ENCODE data around the gene HCK. TPM values are rescaled to one million over a fixed set of nuclear protein-coding genes. Genes with fewer than 3 reads are reported as not detected.

Gene HCK
- total RNA-seq, 1 experiment from 2014 or later, result not detected

DNA sequence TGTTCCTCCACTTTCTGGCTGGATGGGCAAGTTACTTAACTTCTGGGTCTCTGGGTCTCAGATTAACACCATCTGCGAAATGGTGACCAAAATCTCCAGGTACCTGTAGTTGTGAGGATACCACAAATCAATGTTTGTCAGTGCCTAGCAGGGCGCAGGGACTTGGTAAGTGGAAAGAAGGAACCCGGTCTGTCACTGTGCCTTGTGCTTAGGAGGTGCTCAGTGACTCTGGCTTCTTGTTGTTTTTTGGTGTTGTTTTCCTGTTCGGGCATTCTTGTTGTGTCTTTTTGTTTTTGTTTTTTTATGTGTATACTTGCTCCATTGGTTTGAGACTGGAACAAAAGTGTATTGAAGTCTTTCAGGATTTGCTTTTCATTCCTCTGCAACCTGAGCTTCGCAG lies 75.3 kb downstream of the HCK start:
- POLR2A ChIA-PET (ENCODE audit: unreplicated experiment), result no interaction called here
- H3K9ac ChIP-seq (ENCODE audit: low read length), result no peak overlapping the region
- peaks cover 75% of the 10 kb centered on the region for H3K79me2 ChIP-seq (ENCODE audit: low read length)
- no peaks in the 10 kb centered on the region for H3K9me3 ChIP-seq (ENCODE audit: low read length)
- peaks cover 4% of the 10 kb centered on the region; the same call in 1 of the 2 replicates for H4K20me1 ChIP-seq (ENCODE audit: low read length)
- CTCF ChIA-PET, result no interaction called here
- no peak for TF ChIP-seq EZH2phosphoT487 (IDR thresholded peaks at IDR 0.05; ENCODE audit: borderline replicate concordance, low read length)
- TF ChIP-seq, protein P1, sequence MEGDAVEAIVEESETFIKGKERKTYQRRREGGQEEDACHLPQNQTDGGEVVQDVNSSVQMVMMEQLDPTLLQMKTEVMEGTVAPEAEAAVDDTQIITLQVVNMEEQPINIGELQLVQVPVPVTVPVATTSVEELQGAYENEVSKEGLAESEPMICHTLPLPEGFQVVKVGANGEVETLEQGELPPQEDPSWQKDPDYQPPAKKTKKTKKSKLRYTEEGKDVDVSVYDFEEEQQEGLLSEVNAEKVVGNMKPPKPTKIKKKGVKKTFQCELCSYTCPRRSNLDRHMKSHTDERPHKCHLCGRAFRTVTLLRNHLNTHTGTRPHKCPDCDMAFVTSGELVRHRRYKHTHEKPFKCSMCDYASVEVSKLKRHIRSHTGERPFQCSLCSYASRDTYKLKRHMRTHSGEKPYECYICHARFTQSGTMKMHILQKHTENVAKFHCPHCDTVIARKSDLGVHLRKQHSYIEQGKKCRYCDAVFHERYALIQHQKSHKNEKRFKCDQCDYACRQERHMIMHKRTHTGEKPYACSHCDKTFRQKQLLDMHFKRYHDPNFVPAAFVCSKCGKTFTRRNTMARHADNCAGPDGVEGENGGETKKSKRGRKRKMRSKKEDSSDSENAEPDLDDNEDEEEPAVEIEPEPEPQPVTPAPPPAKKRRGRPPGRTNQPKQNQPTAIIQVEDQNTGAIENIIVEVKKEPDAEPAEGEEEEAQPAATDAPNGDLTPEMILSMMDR (conservative IDR thresholded peaks at IDR 0.05; ENCODE audit: low read depth, low read length), result no peak
- no peak for TF ChIP-seq EZH2 (IDR thresholded peaks at IDR 0.05; ENCODE audit: low read length, unreplicated experiment)
- H3F3A ChIP-seq (ENCODE audit: low read length, unreplicated experiment), result no peaks in the 10 kb centered on the region
- intact Hi-C loops (cut with micrococcal nuclease), result no loop called here
- H3K9me2 ChIP-seq (replicated peaks; ENCODE audit: low read length), result no peaks in the 10 kb centered on the region
- H3K27ac ChIP-seq (ENCODE audit: low read length), result no peak overlapping the region
- DNase-seq (no peak), ATAC-seq (no peak)
- no peaks in the 10 kb centered on the region for H3K27me3 ChIP-seq (ENCODE audit: low read length)
- H3K4me2 ChIP-seq (ENCODE audit: low read length), result no peak overlapping the region
- no peak overlapping the region for H2AFZ ChIP-seq (ENCODE audit: low read length)
- BruUV-seq (replicated peaks), result no TSS peak
- peaks cover 7% of the 10 kb centered on the region; the same call in 1 of the 2 replicates for H3K36me3 ChIP-seq (ENCODE audit: low read depth, low read length)
- H3K4me3 ChIP-seq (ENCODE audit: low read length), result no peak overlapping the region
- no peaks in the 10 kb centered on the region for H3K4me1 ChIP-seq (ENCODE audit: insufficient read depth, low read length)

DNA sequence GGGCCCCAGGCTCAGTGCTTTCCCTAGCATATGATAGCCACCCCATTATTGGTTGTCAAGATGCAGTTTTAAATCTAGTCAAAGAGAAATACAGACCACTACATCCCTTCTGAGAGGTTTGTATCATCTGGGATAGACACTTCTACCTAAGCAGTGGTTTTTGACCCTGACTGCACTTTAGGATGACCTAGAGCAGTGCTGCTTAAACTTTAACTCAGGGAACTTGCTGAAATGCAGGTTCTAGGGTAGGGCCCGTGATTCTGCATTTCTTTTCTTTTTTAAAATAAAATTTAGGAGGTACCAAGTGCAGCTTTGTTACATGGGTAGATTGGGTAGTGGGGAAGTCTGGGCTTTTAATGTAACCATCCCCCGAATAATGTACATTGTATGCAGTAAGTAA lies 76.1 kb downstream of the HCK start:
- intact Hi-C loops (cut with micrococcal nuclease), result no loop called here
- TF ChIP-seq, protein P1 (conservative IDR thresholded peaks at IDR 0.05; ENCODE audit: low read depth, low read length), result no peak
- Histone ChIP-seq H3K27me3 (ENCODE audit: low read length) (no peaks in the 10 kb centered on the region), H3K27ac (ENCODE audit: low read length) (no peak overlapping the region), H3K9ac (ENCODE audit: low read length) (no peak overlapping the region), H3K4me1 (ENCODE audit: insufficient read depth, low read length) (no peaks in the 10 kb centered on the region), H2AFZ (ENCODE audit: low read length) (no peak overlapping the region), H3K9me2 (replicated peaks; ENCODE audit: low read length) (no peaks in the 10 kb centered on the region), H3K36me3 (ENCODE audit: low read depth, low read length) (peaks cover 7% of the 10 kb centered on the region; the same call in 1 of the 2 replicates), H3K4me2 (ENCODE audit: low read length) (no peak overlapping the region), H3K4me3 (ENCODE audit: low read length) (no peak overlapping the region), H3F3A (ENCODE audit: low read length, unreplicated experiment) (no peaks in the 10 kb centered on the region), H4K20me1 (ENCODE audit: low read length) (peaks cover 4% of the 10 kb centered on the region; the same call in 1 of the 2 replicates), H3K79me2 (ENCODE audit: low read length) (peaks cover 75% of the 10 kb centered on the region), H3K9me3 (ENCODE audit: low read length) (no peaks in the 10 kb centered on the region)
- BruUV-seq (replicated peaks), result no TSS peak
- no peak for ATAC-seq
- DNase-seq, result no peak
- CTCF ChIA-PET, result no interaction called here
- POLR2A ChIA-PET (ENCODE audit: unreplicated experiment), result no interaction called here

DNA sequence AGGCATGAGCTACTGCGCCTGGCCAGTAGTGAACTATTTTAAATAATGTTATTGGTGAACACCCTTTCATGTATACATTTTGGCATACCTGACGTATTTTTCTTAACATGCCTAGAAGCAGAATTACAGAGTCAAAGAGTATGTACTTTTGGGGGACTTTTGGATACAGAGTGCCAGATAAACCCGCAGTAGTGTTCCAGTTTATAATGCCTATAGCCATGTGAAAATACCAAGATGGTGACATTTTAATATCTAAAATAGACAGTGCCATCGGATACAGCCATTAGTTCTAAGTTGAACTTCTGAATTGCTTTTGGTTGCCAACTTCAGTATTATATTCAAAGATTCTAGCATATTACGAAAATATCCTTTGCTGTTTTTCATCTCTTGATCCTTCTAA lies 77.8 kb downstream of the HCK start:
- Histone ChIP-seq H3K27me3 (ENCODE audit: low read length) (no peaks in the 10 kb centered on the region), H3K4me1 (ENCODE audit: insufficient read depth, low read length) (no peaks in the 10 kb centered on the region), H2AFZ (ENCODE audit: low read length) (no peak overlapping the region), H3K9me3 (ENCODE audit: low read length) (no peaks in the 10 kb centered on the region), H3K9me2 (replicated peaks; ENCODE audit: low read length) (no peaks in the 10 kb centered on the region), H3K4me3 (ENCODE audit: low read length) (no peak overlapping the region), H3K27ac (ENCODE audit: low read length) (no peak overlapping the region), H4K20me1 (ENCODE audit: low read length) (no peaks in the 10 kb centered on the region), H3K79me2 (ENCODE audit: low read length) (peaks cover 67% of the 10 kb centered on the region), H3F3A (ENCODE audit: low read length, unreplicated experiment) (no peaks in the 10 kb centered on the region), H3K36me3 (ENCODE audit: low read depth, low read length) (0 out of 2 replicates have a peak, but pooled peaks cover 3% of the 10 kb centered on the region), H3K4me2 (ENCODE audit: low read length) (no peak overlapping the region), H3K9ac (ENCODE audit: low read length) (no peak overlapping the region)
- no TSS peak for BruUV-seq (replicated peaks)
- POLR2A ChIA-PET (ENCODE audit: unreplicated experiment), result no interaction called here
- TF ChIP-seq EZH2phosphoT487 (IDR thresholded peaks at IDR 0.05; ENCODE audit: borderline replicate concordance, low read length), result no peak
- TF ChIP-seq EZH2 (IDR thresholded peaks at IDR 0.05; ENCODE audit: low read length, unreplicated experiment), result no peak
- TF ChIP-seq, protein P1 (conservative IDR thresholded peaks at IDR 0.05; ENCODE audit: low read depth, low read length), result no peak
- CTCF ChIA-PET, result no interaction called here
- DNase-seq, result no peak
- ATAC-seq, result no peak
- intact Hi-C loops (cut with micrococcal nuclease), result no loop called here

Measured in PC-3 (cell line).